Left ventricle myocardium inferior (tissue), 1 donor: ENCODE data around the gene STK4. TPM values are rescaled to one million over a fixed set of nuclear protein-coding genes. Genes with fewer than 3 reads are reported as not detected.
A peak's percentile ranks its signal among the peaks of the same experiment; 100 is the strongest.

Source experiments
- DNase-seq: peaks from one replicate; pipeline ENCODE4 v3.0.0-alpha.2; 2020
- H3K27ac ChIP-seq: fragments of 200-600 bp; replicated peaks from 2 replicates; pipeline ENCODE4 v1.8.0; 2021
- H3K27me3 ChIP-seq: fragments of 200-600 bp; 2 replicates; pipeline ENCODE4 v1.8.0; 2021; ENCODE audit warnings: low read depth
- H3K36me3 ChIP-seq: fragments of 200-600 bp; 2 replicates; pipeline ENCODE4 v1.8.0; 2021
- H3K4me1 ChIP-seq: fragments of 200-600 bp; 2 replicates; pipeline ENCODE4 v1.8.0; 2021
- H3K4me3 ChIP-seq: fragments of 200-600 bp; 2 replicates; pipeline ENCODE4 v1.8.0; 2021; ENCODE audit warnings: mild to moderate bottlenecking, moderate library complexity
- H3K9me3 ChIP-seq: fragments of 200-600 bp; replicated peaks from 2 replicates; pipeline ENCODE4 v1.8.0; 2021
- intact Hi-C: fragments of 100-400 bp; cut with micrococcal nuclease; formaldehyde crosslinking; loops from one replicate; pipeline ENCODE4 v1.11.0; 2022
- total RNA-seq: library from RNA; stranded (reverse); fragmentation: NEBNext Ultra II Directional; extraction: Animal tissue kit (Norgen Biotek cat#: 25700); gene quantifications from one replicate; pipeline ENCODE4 v1.2.1, GENCODE V29; 2021
- TF ChIP-seq, protein P1 (sequence below): fragments of 200-600 bp; IDR thresholded peaks from 2 replicates; pipeline ENCODE4 v1.8.0; 2021; ENCODE audit warnings: antibody characterized with exemption, mild to moderate bottlenecking, borderline replicate concordance
- donor health status: DM: no; HTN: yes; CAD: no; lungs with severe emphysema.

Gene STK4
- total RNA-seq, 1 donor from 2014 or later, result 9.8 TPM

DNA sequence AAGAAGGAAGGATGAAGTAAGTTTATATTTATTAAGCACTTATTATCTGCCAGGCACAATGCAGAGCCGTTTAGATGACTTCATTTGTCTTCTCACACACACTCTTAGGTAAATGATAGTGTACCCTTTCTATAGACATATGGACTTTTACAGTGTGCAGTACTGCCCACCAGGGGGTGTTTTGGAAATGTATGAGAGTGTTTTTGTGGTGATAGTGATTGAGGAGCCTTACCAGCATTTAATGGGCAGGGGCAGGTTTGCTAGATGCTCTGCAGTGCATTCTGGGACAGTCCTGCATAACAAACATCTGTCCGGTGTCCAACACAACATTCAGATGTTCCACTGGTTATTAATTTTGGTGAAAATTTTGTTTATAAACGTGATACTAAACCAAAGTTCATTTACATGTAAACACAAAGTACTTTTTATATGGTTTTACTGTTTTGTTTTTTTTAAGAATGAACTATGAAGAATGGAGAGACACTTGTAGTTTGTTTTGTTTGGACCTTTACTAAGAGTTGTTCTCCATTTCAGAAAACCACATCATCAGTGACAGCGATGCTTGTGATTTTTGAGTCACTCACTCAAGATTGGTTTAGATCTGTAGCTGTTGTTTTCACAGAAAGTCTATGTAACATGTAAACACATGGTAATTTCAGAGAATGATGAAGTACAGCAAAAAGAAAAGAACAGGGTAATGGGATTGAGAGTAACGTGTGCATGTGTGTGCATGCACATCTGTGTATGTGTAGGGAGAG is 114.7 kb downstream of the STK4 start:
- Histone ChIP-seq H3K27ac (no peak overlapping the region), H3K27me3 (no peaks in the 10 kb centered on the region), H3K4me1 (no peaks in the 10 kb centered on the region), H3K36me3 (peaks cover 56% of the 10 kb centered on the region), H3K9me3 (peaks cover 17% of the 10 kb centered on the region), H3K4me3 (no peak overlapping the region)
- DNase-seq, result no peak
- TF ChIP-seq, protein P1, sequence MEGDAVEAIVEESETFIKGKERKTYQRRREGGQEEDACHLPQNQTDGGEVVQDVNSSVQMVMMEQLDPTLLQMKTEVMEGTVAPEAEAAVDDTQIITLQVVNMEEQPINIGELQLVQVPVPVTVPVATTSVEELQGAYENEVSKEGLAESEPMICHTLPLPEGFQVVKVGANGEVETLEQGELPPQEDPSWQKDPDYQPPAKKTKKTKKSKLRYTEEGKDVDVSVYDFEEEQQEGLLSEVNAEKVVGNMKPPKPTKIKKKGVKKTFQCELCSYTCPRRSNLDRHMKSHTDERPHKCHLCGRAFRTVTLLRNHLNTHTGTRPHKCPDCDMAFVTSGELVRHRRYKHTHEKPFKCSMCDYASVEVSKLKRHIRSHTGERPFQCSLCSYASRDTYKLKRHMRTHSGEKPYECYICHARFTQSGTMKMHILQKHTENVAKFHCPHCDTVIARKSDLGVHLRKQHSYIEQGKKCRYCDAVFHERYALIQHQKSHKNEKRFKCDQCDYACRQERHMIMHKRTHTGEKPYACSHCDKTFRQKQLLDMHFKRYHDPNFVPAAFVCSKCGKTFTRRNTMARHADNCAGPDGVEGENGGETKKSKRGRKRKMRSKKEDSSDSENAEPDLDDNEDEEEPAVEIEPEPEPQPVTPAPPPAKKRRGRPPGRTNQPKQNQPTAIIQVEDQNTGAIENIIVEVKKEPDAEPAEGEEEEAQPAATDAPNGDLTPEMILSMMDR, result peak; percentile 24
- intact Hi-C loops, result no loop called here

DNA sequence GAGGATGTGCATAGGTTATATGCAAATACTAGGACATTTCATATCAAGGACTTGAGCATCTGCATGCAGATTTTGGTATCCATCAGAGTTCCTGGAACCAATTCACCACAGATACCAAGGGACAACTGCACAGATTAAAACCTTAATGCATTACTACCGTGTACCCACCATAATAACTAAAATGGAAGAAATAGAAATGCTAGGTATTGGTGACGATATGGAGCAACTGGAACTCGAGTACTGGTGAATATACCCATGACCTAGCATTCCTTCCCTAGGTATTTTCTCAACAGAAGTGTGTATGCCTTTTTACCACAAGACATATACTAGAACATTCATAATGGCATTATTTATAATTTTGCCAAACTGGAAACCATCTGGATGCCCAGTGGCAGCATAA is 116.2 kb downstream of the STK4 start:
- DNase-seq, result no peak
- intact Hi-C loops, result no loop called here
- Histone ChIP-seq H3K4me3 (no peak overlapping the region), H3K36me3 (peaks cover 43% of the 10 kb centered on the region), H3K4me1 (no peaks in the 10 kb centered on the region), H3K27ac (no peak overlapping the region), H3K27me3 (no peaks in the 10 kb centered on the region), H3K9me3 (peaks cover 17% of the 10 kb centered on the region)
- TF ChIP-seq, protein P1, result no peak

DNA sequence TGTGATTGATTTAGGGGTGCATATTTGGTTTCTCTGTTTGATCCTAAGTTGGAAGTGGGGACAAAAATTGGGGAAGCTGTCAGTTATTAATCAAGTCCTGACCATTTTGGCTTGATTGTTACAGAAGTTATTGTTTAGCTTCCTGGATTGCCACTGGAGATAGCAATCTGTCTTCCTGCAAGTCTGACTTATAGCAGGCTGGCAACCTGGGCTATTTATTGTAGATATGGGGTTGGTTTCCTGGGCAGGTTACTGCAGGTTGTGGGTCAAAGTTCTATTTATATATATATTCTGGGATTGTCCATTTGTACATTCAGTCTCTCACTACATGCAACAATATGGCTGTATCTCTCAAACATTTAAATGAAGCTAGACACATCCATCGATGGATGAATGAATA is 116.8 kb downstream of the STK4 start:
- Histone ChIP-seq H3K4me1 (no peaks in the 10 kb centered on the region), H3K27me3 (no peaks in the 10 kb centered on the region), H3K36me3 (peaks cover 37% of the 10 kb centered on the region), H3K9me3 (peaks cover 17% of the 10 kb centered on the region), H3K4me3 (no peak overlapping the region), H3K27ac (no peak overlapping the region)
- intact Hi-C loops, result no loop called here
- TF ChIP-seq, protein P1, result no peak
- no peak for DNase-seq

DNA sequence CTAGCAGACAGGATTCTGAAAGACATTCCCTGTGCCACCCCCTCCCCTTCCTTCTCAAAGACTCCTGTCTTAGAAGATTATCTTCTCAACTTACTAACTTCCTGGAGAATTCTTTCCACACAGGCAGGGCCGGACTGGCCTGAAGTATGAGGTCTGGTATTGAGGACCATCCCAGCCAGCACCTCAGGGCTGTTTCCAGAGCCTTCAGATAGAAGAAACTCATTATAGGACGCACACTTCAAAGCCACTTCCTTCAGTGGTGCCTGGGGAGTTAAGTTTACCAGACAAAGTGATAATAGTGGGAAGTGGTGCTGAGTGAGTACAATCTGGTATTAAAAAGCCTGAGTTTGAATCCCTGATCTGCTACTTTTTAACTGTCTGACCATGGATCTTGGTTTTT is 119.0 kb downstream of the STK4 start:
- Histone ChIP-seq H3K4me1 (no peaks in the 10 kb centered on the region), H3K36me3 (peaks cover 29% of the 10 kb centered on the region), H3K27me3 (no peaks in the 10 kb centered on the region), H3K27ac (no peak overlapping the region), H3K9me3 (peaks cover 17% of the 10 kb centered on the region), H3K4me3 (no peak overlapping the region)
- intact Hi-C loops, result no loop called here
- no peak for DNase-seq
- TF ChIP-seq, protein P1, result no peak

DNA sequence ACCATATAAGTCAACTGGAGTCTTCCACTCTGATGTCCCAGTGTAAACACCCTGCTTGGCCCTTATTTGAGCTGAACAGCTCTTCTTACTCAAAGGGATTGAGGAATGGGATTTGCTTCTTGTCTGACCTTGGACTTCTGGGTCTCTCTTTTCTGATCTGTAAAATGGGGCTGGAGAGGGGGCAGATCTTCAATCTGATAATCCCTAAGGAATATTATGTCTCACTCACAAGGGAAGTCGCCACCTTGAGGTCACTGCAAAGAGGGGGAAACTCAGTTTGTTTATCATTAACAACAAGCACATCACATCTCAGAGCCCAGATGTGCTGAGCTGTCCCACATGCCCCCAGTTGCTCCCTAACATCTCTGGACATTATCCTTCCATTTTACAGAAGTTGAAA is 119.6 kb downstream of the STK4 start:
- peaks cover 23% of the 10 kb centered on the region for H3K36me3 ChIP-seq
- TF ChIP-seq, protein P1, result no peak
- intact Hi-C loops, result no loop called here
- H3K9me3 ChIP-seq, result peaks cover 17% of the 10 kb centered on the region
- no peaks in the 10 kb centered on the region for H3K27me3 ChIP-seq
- H3K27ac ChIP-seq, result no peak overlapping the region
- no peak for DNase-seq
- H3K4me3 ChIP-seq, result no peak overlapping the region
- H3K4me1 ChIP-seq, result no peaks in the 10 kb centered on the region
